Loucy (cell line): ENCODE data around the gene SOWAHD.

Experiments used
- H2AFZ ChIP-seq: fragments of 200-600 bp; sonication (generic); 2 replicates; pipeline ENCODE4 v1.6.0; 2016; ENCODE audit warnings: antibody characterized with exemption, mild to moderate bottlenecking, low read length, moderate library complexity
- H3F3A ChIP-seq: fragments of 200-600 bp; 2 replicates; pipeline ENCODE4 v1.6.0; 2016; ENCODE audit warnings: antibody characterized with exemption, low read depth, mild to moderate bottlenecking
- H3K27me3 ChIP-seq: fragments of 200-600 bp; sonication (generic); 2 replicates; pipeline ENCODE4 v1.6.1; 2014; ENCODE audit warnings: low read length, mild to moderate bottlenecking; ENCODE audit not compliant: insufficient read depth, poor library complexity, severe bottlenecking
- H3K36me3 ChIP-seq: fragments of 200-600 bp; sonication (generic); 2 replicates; pipeline ENCODE4 v1.6.1; 2016; ENCODE audit warnings: low read length; ENCODE audit not compliant: insufficient read depth
- H3K4me1 ChIP-seq: fragments of 200-600 bp; sonication (generic); 2 replicates; pipeline ENCODE4 v1.5.1; 2014; ENCODE audit warnings: low read length, mild to moderate bottlenecking; ENCODE audit not compliant: insufficient read depth, poor library complexity, severe bottlenecking
- H3K4me2 ChIP-seq: fragments of 200-600 bp; sonication (generic); 2 replicates; pipeline ENCODE4 v1.6.0; 2014; ENCODE audit warnings: antibody characterized with exemption, low read length, low read depth, mild to moderate bottlenecking; ENCODE audit not compliant: poor library complexity, severe bottlenecking
- H3K4me3 ChIP-seq: fragments of 200-600 bp; sonication (generic); 2 replicates; pipeline ENCODE4 v1.5.1; 2014; ENCODE audit warnings: low read length, mild to moderate bottlenecking, mixed read lengths; ENCODE audit not compliant: poor library complexity, severe bottlenecking
- H3K79me2 ChIP-seq: fragments of 200-600 bp; sonication (generic); 2 replicates; pipeline ENCODE4 v1.6.1; 2014; ENCODE audit warnings: low read length; ENCODE audit not compliant: insufficient read depth
- H3K9ac ChIP-seq: fragments of 200-600 bp; sonication (generic); 2 replicates; pipeline ENCODE4 v1.6.0; 2014; ENCODE audit warnings: mild to moderate bottlenecking, low read depth, low read length, moderate library complexity; ENCODE audit not compliant: poor library complexity, severe bottlenecking
- H3K9me2 ChIP-seq: fragments of 200-600 bp; sonication (generic); replicated peaks from 2 replicates; pipeline ENCODE4 v1.6.1; 2016; ENCODE audit warnings: low read depth, low read length, mixed read lengths
- H3K9me3 ChIP-seq: fragments of 200-600 bp; sonication (generic); 2 replicates; pipeline ENCODE4 v1.6.1; 2014; ENCODE audit warnings: mild to moderate bottlenecking, antibody characterized with exemption, low read length, low read depth; ENCODE audit not compliant: insufficient read depth
- H4K20me1 ChIP-seq: fragments of 200-600 bp; sonication (generic); 2 replicates; pipeline ENCODE4 v1.6.0; 2014; ENCODE audit warnings: antibody characterized with exemption, low read length, mild to moderate bottlenecking; ENCODE audit not compliant: insufficient read depth, poor library complexity, severe bottlenecking
- CTCF ChIP-seq: fragments of 200-600 bp; sonication (generic); conservative IDR thresholded peaks from 2 replicates; pipeline ENCODE4 v1.5.1; 2014; ENCODE audit warnings: mild to moderate bottlenecking, antibody characterized with exemption, low read length
- EZH2phosphoT487 ChIP-seq: fragments of 200-600 bp; IDR thresholded peaks from 2 replicates; pipeline ENCODE4 v1.6.1; 2018; ENCODE audit warnings: antibody characterized with exemption, mild to moderate bottlenecking, moderate library complexity, borderline replicate concordance

Gene SOWAHD

GRCh38 chrX:119757646-119757978 is 776 bp upstream of the SOWAHD start:
- H3K9me3 ChIP-seq: no peaks in the 10 kb centered on the region
- H4K20me1 ChIP-seq: no peaks in the 10 kb centered on the region
- no peak for TF ChIP-seq CTCF
- no peak for TF ChIP-seq EZH2phosphoT487
- H3K4me1 ChIP-seq: no peaks in the 10 kb centered on the region
- H3K27me3 ChIP-seq: no peaks in the 10 kb centered on the region
- no peak overlapping the region for H3K4me2 ChIP-seq
- H3F3A ChIP-seq: no peaks in the 10 kb centered on the region
- no peak overlapping the region for H2AFZ ChIP-seq
- H3K9ac ChIP-seq: no peak overlapping the region
- H3K9me2 ChIP-seq: no peaks in the 10 kb centered on the region
- no peaks in the 10 kb centered on the region for H3K36me3 ChIP-seq
- H3K4me3 ChIP-seq: no peak overlapping the region
- no peaks in the 10 kb centered on the region for H3K79me2 ChIP-seq

DNA sequence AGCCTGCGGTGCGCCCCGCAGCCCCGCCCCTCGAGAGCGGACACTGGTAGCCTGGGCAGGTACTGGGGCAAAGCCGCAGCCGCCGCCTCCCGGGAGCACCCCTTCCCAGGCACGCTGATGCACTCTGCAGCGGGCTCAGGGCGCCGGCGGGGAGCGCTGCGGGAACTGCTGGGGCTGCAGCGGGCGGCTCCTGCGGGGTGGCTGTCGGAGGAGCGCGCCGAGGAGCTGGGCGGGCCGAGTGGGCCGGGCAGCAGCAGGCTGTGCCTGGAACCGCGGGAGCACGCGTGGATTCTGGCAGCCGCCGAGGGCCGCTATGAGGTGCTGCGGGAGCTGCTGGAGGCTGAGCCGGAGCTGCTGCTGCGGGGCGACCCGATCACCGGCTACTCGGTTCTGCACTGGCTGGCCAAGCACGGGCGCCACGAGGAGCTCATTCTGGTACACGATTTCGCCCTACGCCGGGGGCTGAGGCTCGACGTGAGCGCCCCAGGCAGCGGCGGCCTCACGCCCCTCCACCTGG is 401 bp downstream of the SOWAHD start:
- H2AFZ ChIP-seq: no peak overlapping the region
- no peaks in the 10 kb centered on the region for H3K36me3 ChIP-seq

GRCh38 chrX:119759248-119759766 is 919 bp downstream of the SOWAHD start:
- Histone ChIP-seq H3F3A (no peaks in the 10 kb centered on the region), H3K9me3 (no peaks in the 10 kb centered on the region), H3K9ac (no peak overlapping the region), H4K20me1 (no peaks in the 10 kb centered on the region), H3K79me2 (no peaks in the 10 kb centered on the region), H3K4me2 (no peak overlapping the region), H3K4me1 (no peaks in the 10 kb centered on the region), H3K4me3 (no peak overlapping the region), H3K9me2 (no peaks in the 10 kb centered on the region), H3K27me3 (no peaks in the 10 kb centered on the region), H3K36me3 (no peaks in the 10 kb centered on the region), H2AFZ (no peak overlapping the region)
- TF ChIP-seq CTCF: no peak
- TF ChIP-seq EZH2phosphoT487: no peak

More for the DNA sequence above, 401 bp downstream of the SOWAHD start:
- Histone ChIP-seq H3K4me1 (no peaks in the 10 kb centered on the region), H3K79me2 (no peaks in the 10 kb centered on the region), H3K4me3 (no peak overlapping the region), H3F3A (no peaks in the 10 kb centered on the region), H3K9me2 (no peaks in the 10 kb centered on the region), H3K27me3 (no peaks in the 10 kb centered on the region), H3K4me2 (no peak overlapping the region), H3K9me3 (no peaks in the 10 kb centered on the region), H4K20me1 (no peaks in the 10 kb centered on the region), H3K9ac (no peak overlapping the region)
- TF ChIP-seq EZH2phosphoT487 (no peak), CTCF (no peak)
